ENCODE data around the gene SWI5. TPM values are rescaled to one million over a fixed set of nuclear protein-coding genes. Genes with fewer than 3 reads are reported as not detected.

Gene SWI5
- total and polyA plus RNA-seq, 9 of the 15 experiments (the other 6 are each of a cell fraction or from before 2014, with no cell fraction given) = 62.8 to 133 (median 95.9) TPM

DNA sequence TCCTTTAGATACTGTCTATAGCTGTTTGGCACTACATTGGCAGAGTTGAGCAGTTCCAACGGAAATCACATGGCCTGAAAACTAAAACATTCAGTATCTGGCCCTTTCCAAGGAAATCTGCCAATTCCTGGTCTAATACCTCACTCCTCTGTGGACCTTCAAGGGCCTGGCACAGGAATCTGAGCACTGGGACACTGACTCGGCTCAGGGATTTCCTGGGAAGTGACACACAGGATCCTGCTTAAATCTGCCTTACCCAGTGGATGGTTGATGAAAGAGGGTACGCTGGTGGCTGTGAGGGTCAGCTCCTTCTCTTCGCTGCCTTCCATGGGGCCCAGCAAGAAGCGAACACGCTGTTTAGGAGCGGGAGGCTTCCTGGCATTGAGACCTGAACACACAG is 45.3 kb downstream of the SWI5 start (continued):
- TF ChIP-seq CHAMP1 (IDR thresholded peaks at IDR 0.05) = no peak
- TF ChIP-seq, protein P1, sequence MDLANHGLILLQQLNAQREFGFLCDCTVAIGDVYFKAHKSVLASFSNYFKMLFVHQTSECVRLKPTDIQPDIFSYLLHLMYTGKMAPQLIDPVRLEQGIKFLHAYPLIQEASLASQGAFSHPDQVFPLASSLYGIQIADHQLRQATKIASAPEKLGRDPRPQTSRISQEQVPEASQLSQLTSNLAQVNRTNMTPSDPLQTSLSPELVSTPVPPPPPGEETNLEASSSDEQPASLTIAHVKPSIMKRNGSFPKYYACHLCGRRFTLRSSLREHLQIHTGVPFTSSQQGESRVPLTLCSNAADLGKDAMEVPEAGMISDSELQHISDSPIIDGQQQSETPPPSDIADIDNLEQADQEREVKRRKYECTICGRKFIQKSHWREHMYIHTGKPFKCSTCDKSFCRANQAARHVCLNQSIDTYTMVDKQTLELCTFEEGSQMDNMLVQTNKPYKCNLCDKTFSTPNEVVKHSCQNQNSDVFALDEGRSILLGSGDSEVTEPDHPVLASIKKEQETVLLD (IDR thresholded peaks at IDR 0.05) = no peak
- no peak for TF ChIP-seq MCM5 (IDR thresholded peaks at IDR 0.05; ENCODE audit: low read depth)

GRCh38 chr9:128321879-128322403 is 45.9 kb downstream of the SWI5 start:
- peaks cover 8 to 19% of the 10 kb centered on the region in 2 experiments for H3K4me1 ChIP-seq (replicated peaks in 1 of 2; ENCODE audit: control insufficient read depth in 2 of 2, insufficient read depth in 2 of 2, low read length in 2 of 2)
- peak overlapping the region; percentile 67 for H3K4me3 ChIP-seq
- FAIRE-seq (no peak), DNase-seq (ENCODE audit: extremely low read depth in 1 of 4, low spot score in 3 of 4) (no peak), ATAC-seq (peak; percentile 23)
- no peaks in the 10 kb centered on the region for H3K9me3 ChIP-seq (replicated peaks; ENCODE audit: control insufficient read depth, insufficient read depth, low read depth, low read length)
- peak overlapping the region; percentile 92 to 93 for H3K9ac ChIP-seq (ENCODE audit: insufficient read depth in 1 of 2, low read depth in 2 of 2, low read length in 2 of 2)
- H3K36me3 ChIP-seq (ENCODE audit: control insufficient read depth, insufficient read depth, low read length) = peaks cover 66% of the 10 kb centered on the region
- peak overlapping the region; percentile 97 for H3K4me2 ChIP-seq (ENCODE audit: insufficient read depth, low read length)
- H3K9me1 ChIP-seq (ENCODE audit: control insufficient read depth, insufficient read depth, low read length) = no peaks in the 10 kb centered on the region
- in situ Hi-C loops (cut with MboI) = loop anchor here (5.0 to 10.0 kb wide), 2 partner anchors 1350 to 1563 kb away; no protein-coding TSS in a partner anchor
- H3K27ac ChIP-seq (ENCODE audit: extremely low read depth, low read depth, low read length) = peak overlapping the region; percentile 94
- H2AFZ ChIP-seq (ENCODE audit: low read depth, low read length) = peak overlapping the region; percentile 99
- H3K79me2 ChIP-seq (ENCODE audit: control insufficient read depth, insufficient read depth, low read length) = peaks cover 49% of the 10 kb centered on the region
- ChIA-PET POLR2A (interaction anchor here (0.6 to 4.0 kb wide), 9 partner anchors 11 to 1361 kb away, joined by 3 to 35 read pairs (median 5); no protein-coding TSS in a partner anchor), CTCF (ENCODE audit: low intra/inter-chr PET ratio) (no interaction called here)
- intact Hi-C loops (cut with micrococcal nuclease) = loop anchor here (1.0 kb wide), 3 partner anchors 16 to 46 kb away; partner anchors contain the start of genes GOLGA2 and SWI5
- WGBS (ENCODE audit: insufficient coverage, low coverage, missing lambda C conversion rate) = under 1% methylated on average over 21 of the region's 21 CpGs
- BruUV-seq (replicated peaks) = TSS peak; percentile 81
- no peaks in the 10 kb centered on the region for H4K20me1 ChIP-seq (replicated peaks; ENCODE audit: control insufficient read depth, insufficient read depth, low read length)
- no peaks in the 10 kb centered on the region for H3K27me3 ChIP-seq (ENCODE audit: control insufficient read depth in 2 of 2, insufficient read depth in 2 of 2, low read length in 2 of 2)
- no peak for TF ChIP-seq DNMT1 (IDR thresholded peaks at IDR 0.05)
- TF ChIP-seq E2F3 (CRISPR knock-in tag; IDR thresholded peaks at IDR 0.05) = 0 out of 2 replicates have a peak, but pooled peaks have one; percentile 68
- no peak for TF ChIP-seq ZNF3 (CRISPR knock-in tag; IDR thresholded peaks at IDR 0.05)
- no peak for TF ChIP-seq RBBP5 (IDR thresholded peaks at IDR 0.05; ENCODE audit: borderline replicate concordance, insufficient read depth, low read length, poor library complexity, severe bottlenecking)
- peak; percentile 35 for TF ChIP-seq ERF (CRISPR knock-in tag; IDR thresholded peaks at IDR 0.05)
- peak; percentile 89 for TF ChIP-seq KDM5B (IDR thresholded peaks at IDR 0.05; ENCODE audit: insufficient replicate concordance, low read depth, low read length)
- TF ChIP-seq ZNF253 (CRISPR knock-in tag; conservative IDR thresholded peaks at IDR 0.05) = peak; percentile 63; the same call in 1 of the 2 replicates
- no peak for TF ChIP-seq ZNF134 (CRISPR knock-in tag; conservative IDR thresholded peaks at IDR 0.05)
- TF ChIP-seq, protein P2, sequence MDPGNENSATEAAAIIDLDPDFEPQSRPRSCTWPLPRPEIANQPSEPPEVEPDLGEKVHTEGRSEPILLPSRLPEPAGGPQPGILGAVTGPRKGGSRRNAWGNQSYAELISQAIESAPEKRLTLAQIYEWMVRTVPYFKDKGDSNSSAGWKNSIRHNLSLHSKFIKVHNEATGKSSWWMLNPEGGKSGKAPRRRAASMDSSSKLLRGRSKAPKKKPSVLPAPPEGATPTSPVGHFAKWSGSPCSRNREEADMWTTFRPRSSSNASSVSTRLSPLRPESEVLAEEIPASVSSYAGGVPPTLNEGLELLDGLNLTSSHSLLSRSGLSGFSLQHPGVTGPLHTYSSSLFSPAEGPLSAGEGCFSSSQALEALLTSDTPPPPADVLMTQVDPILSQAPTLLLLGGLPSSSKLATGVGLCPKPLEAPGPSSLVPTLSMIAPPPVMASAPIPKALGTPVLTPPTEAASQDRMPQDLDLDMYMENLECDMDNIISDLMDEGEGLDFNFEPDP (CRISPR knock-in tag; IDR thresholded peaks at IDR 0.05) = no peak
- TF ChIP-seq HIVEP1 (CRISPR knock-in tag; IDR thresholded peaks at IDR 0.05) = peak; percentile 6; the same call in 1 of the 2 replicates
- 0 out of 2 replicates have a peak, but pooled peaks have one; percentile 51 for TF ChIP-seq RHOXF2B (CRISPR knock-in tag; conservative IDR thresholded peaks at IDR 0.05)
- peak in 1 of 2 experiments; percentile 3; a peak in 1 of 4 replicates for TF ChIP-seq RAD21 (CRISPR knock-in tag; conservative IDR thresholded peaks at IDR 0.05 in 1 of 2, IDR thresholded peaks at IDR 0.05 in 1 of 2)
